Tibial artery (tissue), 4 donors: ENCODE data around the gene DOK7.

Experiments
- DNase-seq, 2 donors: peaks; one replicate each; pipeline ENCODE4 v3.0.0-alpha.2; 2019
- H3K27ac ChIP-seq, 2 donors: fragments of 200-600 bp; sonication (generic) in 1 of 2; 1 replicate in 1 of 2; 2 replicates in 1 of 2; pipeline ENCODE4 v1.5.1; 2018 to 2019; ENCODE audit warnings: mild to moderate bottlenecking in 1 of 2
- H3K27me3 ChIP-seq, 2 donors: fragments of 200-600 bp; sonication (generic) in 1 of 2; one replicate each; pipeline versions ENCODE4 v1.5.1 to v1.6.0; 2016 to 2019
- H3K36me3 ChIP-seq, 3 donors: fragments of 200-600 bp; sonication (generic) in 2 of 3; one replicate each; pipeline ENCODE4 v1.5.1; 2016 to 2019; ENCODE audit warnings: mild to moderate bottlenecking in 2 of 3
- H3K4me1 ChIP-seq, 4 donors: fragments of 200-600 bp; sonication (generic) in 2 of 4; 1 replicate in 3 of 4; 2 replicates in 1 of 4; pipeline ENCODE4 v1.5.1; 2016 to 2019
- H3K4me3 ChIP-seq, 2 donors: fragments of 200-600 bp; sonication (generic) in 1 of 2; 1 replicate in 1 of 2; 2 replicates in 1 of 2; pipeline ENCODE4 v1.5.1; 2018 to 2019; ENCODE audit warnings: mild to moderate bottlenecking in 2 of 2
- H3K9me3 ChIP-seq, 3 donors: fragments of 200-600 bp; sonication (generic) in 1 of 3; one replicate each; pipeline ENCODE4 v1.5.1; 2016 to 2019
- intact Hi-C: fragments of 100-400 bp; cut with DNase I; formaldehyde crosslinking; loops from one replicate; pipeline ENCODE4 v1.15.0; 2023; ENCODE audit warnings: low total_unique reads
- TF ChIP-seq, protein P1 (sequence below), 2 experiments: fragments of 200-600 bp in 1 of 2; fragments of 450-650 bp in 1 of 2; IDR thresholded peaks; one replicate each; pipeline ENCODE4 v1.5.1; 2017 to 2019; ENCODE audit warnings: antibody characterized with exemption in 2 of 2, mild to moderate bottlenecking in 1 of 2, moderate library complexity in 1 of 2

Gene DOK7

DNA sequence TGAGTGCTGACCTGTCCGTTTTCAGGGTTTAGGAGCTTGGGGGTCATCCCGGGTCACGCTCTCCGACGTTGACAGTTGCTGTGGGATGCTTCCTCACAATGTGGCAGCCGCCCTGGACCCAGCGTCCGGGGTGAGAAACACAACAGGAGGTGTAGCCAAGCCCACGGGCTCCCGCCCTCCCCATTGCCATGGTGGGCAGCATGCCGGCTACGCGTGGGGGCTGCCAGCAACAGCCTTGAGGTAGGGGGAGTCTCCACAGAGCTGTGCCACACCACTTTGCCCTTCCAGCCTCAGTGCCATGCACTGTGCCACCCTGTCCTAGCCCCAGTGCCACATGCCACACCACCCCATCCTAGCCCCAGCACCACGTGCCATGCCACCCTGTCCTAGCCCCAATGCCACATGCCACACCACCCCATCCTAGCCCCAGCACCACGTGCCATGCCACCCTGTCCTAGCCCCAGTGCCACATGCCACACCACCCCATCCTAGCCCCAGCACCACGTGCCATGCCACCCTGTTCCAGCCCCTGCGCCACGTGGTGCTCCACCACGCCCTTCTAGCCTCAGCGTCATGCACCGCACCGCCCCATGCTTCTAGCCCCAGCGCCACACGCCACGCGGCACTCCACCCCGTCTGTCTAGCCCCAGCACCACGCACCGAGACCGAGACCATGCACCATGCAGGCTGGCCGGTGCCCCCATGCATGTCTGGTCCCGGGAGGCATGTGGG, 29.8 kb upstream of the DOK7 start:
- TF ChIP-seq, protein P1, sequence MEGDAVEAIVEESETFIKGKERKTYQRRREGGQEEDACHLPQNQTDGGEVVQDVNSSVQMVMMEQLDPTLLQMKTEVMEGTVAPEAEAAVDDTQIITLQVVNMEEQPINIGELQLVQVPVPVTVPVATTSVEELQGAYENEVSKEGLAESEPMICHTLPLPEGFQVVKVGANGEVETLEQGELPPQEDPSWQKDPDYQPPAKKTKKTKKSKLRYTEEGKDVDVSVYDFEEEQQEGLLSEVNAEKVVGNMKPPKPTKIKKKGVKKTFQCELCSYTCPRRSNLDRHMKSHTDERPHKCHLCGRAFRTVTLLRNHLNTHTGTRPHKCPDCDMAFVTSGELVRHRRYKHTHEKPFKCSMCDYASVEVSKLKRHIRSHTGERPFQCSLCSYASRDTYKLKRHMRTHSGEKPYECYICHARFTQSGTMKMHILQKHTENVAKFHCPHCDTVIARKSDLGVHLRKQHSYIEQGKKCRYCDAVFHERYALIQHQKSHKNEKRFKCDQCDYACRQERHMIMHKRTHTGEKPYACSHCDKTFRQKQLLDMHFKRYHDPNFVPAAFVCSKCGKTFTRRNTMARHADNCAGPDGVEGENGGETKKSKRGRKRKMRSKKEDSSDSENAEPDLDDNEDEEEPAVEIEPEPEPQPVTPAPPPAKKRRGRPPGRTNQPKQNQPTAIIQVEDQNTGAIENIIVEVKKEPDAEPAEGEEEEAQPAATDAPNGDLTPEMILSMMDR (IDR thresholded peaks at IDR 0.05), result no peak
- intact Hi-C loops, result no loop called here
- Histone ChIP-seq H3K36me3 (peaks cover 0 to 58% (median 25%) of the 10 kb centered on the region in 3 donors), H3K4me3 (no peak overlapping the region), H3K4me1 (peaks cover 0 to 15% (median 11%) of the 10 kb centered on the region in 4 donors), H3K27ac (no peak overlapping the region), H3K27me3 (no peaks in the 10 kb centered on the region), H3K9me3 (no peaks in the 10 kb centered on the region)
- no peak for DNase-seq

DNA sequence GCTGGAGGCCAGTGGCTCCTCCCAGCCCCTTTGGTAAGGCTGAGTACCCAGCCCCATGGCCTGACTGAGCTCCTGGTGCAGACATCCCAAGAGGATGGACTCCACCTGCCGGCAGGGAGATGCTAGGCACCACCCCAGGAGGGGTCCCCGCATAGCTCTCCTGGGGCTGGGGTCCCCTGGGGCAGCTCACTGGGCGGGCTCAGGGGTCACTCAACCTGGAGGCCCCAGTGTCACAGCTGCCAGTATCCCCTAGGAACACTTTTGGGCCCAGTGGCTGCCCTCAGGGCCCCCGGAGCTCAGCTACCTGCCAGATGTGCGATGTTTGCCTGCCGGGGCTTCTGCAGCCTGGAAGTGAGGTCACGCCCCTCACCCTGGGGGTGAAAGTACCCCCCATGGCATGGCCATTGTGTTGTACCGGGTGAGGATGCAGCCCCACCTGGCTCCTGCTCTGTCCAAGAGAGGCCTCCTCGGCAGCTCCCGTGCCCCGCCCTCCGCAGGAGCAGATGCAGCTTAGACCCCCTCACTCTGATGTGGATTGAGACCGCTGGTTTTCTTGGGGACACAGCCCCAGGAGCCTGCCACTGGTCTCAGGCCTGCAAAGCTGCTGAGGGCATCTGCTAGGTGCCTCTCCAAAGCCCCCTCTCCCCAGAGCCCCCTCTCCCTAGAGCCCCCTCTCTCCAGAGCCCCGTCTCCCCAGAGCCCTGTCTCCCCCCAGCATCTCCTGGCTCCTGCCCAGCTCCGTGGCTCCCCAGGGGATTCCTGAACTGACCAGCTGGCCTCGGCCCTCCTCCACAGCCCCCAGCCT, 28.0 kb upstream of the DOK7 start:
- no peaks in the 10 kb centered on the region for H3K27me3 ChIP-seq
- no peaks in the 10 kb centered on the region for H3K9me3 ChIP-seq
- no peak overlapping the region for H3K4me3 ChIP-seq
- peaks cover 0 to 42% (median 20%) of the 10 kb centered on the region in 3 donors for H3K36me3 ChIP-seq
- TF ChIP-seq, protein P1 (IDR thresholded peaks at IDR 0.05), result no peak
- intact Hi-C loops, result no loop called here
- H3K4me1 ChIP-seq, result peaks cover 0 to 21% (median 14%) of the 10 kb centered on the region in 4 donors
- H3K27ac ChIP-seq, result no peak overlapping the region
- DNase-seq, result peak in 1 of 2 donors; percentile 59

DNA sequence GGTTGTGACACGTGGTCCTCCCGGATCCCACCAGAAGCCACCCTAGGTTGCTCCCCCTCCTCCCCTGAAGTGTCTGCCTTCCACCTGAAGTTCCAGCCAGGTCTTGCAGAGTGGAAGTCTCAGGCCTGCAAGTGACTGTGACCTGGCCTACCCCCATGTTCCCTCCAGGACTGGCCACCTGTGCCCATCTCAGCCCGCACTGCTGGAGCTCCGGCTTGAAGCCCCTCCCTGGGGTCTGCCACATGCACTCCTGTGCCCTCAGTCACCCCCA, 27.5 kb upstream of the DOK7 start:
- peak in 1 of 2 donors; percentile 64 for DNase-seq
- Histone ChIP-seq H3K4me3 (no peak overlapping the region), H3K9me3 (no peaks in the 10 kb centered on the region), H3K27me3 (no peaks in the 10 kb centered on the region), H3K4me1 (peaks cover 0 to 21% (median 14%) of the 10 kb centered on the region in 4 donors), H3K36me3 (peaks cover 0 to 36% (median 14%) of the 10 kb centered on the region in 3 donors), H3K27ac (no peak overlapping the region)
- intact Hi-C loops, result no loop called here
- TF ChIP-seq, protein P1 (IDR thresholded peaks at IDR 0.05), result no peak

DNA sequence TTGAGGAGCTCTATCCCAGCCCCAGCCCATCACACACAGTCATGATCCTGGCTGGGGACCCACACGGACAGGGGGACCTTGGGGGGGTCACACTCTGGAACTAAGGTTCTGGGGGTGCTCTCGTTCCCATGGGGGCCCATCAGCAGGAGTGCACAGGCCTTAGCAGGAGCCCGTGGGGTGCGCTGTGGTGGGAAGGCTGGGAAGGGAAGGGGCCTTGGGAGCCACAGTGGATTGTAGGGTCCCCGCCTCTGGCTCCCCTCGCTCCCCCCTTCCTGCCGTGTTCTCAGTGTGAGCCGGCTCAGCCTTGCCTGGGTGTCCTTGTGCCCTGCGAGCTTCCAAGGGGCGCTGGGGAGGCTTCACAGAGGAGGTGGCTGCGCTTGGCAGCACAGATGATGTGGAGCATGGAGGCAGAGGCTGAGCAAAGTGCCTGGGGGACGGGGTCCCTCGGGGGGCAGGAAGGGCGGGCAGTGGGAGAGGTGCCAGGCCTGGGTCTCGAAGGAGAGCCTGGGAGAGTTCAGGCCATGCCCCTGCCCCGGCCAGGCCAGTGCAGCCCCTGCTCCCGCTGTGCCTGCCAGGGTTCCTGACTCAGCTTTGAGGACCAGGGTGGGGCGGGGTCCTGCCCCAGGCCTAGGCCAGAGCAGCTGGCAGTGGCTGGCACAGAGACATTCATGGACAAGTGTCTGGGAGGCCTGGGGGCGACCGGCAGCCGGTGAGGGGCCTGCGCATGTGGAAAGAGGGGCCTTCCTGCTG, 26.9 kb upstream of the DOK7 start:
- Histone ChIP-seq H3K27ac (peak overlapping the region in 1 of 2 donors; percentile 26), H3K9me3 (no peaks in the 10 kb centered on the region), H3K27me3 (no peaks in the 10 kb centered on the region), H3K4me3 (no peak overlapping the region), H3K4me1 (peaks cover 0 to 21% (median 14%) of the 10 kb centered on the region in 4 donors), H3K36me3 (peaks cover 0 to 30% (median 8%) of the 10 kb centered on the region in 3 donors)
- intact Hi-C loops, result no loop called here
- TF ChIP-seq, protein P1 (IDR thresholded peaks at IDR 0.05), result no peak
- DNase-seq, result no peak

DNA sequence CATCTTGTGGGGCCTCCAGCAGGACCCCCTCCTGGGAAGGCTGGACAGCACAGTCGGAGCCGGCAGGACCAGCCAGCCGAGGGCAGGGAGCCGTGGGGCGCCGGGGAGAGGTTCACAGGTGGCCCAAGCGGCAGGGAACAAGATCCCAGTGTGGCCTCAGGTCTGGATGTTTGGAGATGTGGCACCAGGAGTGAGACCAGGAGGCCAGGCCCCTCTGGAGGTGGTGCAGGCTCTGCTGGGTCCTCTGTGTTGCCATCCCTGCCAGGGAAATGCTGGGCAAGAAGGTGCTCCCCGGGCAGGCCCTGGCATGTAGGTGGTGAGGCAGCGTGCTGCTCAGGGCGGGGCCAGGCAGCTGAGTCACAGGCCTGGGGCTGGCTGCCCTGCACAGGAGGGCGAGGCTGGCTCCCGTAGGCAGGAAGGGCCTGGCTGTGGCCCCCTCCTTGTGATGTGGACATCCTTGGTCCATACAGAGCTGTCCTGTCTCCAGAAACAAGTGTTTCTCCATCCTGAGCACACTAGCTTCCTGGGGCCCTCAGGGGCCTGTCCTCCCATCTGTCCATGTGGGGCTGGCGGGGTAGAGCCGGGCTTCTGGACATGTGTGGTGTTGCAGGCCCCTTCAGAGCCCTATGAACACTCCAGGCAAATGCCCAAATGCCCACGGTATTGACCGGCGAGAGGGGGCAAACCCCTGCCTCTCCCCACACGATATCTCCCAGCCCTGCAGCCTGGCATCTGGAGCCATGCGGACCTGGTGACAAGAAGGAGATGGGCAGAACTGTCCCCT, 26.1 kb upstream of the DOK7 start:
- H3K4me1 ChIP-seq, result peaks cover 0 to 21% (median 14%) of the 10 kb centered on the region in 4 donors

More for the DNA sequence above, 26.1 kb upstream of the DOK7 start:
- Histone ChIP-seq H3K9me3 (no peaks in the 10 kb centered on the region), H3K4me3 (no peak overlapping the region), H3K27ac (peak overlapping the region in 1 of 2 donors; percentile 26), H3K27me3 (no peaks in the 10 kb centered on the region), H3K36me3 (peaks cover 0 to 22% (median under 1%) of the 10 kb centered on the region in 3 donors)
- DNase-seq, result peak in 1 of 2 donors; percentile 82
- TF ChIP-seq, protein P1 (IDR thresholded peaks at IDR 0.05), result no peak
- intact Hi-C loops, result no loop called here
